ENCODE results near the gene GMDS. TPM values are rescaled to one million over a fixed set of nuclear protein-coding genes. Genes with fewer than 3 reads are reported as not detected.

The GMDS gene
- polyA plus RNA-seq, 1 donor (not counting 4 experiments of a cell fraction or from before 2014, with no cell fraction given), result 22.1 TPM

DNA sequence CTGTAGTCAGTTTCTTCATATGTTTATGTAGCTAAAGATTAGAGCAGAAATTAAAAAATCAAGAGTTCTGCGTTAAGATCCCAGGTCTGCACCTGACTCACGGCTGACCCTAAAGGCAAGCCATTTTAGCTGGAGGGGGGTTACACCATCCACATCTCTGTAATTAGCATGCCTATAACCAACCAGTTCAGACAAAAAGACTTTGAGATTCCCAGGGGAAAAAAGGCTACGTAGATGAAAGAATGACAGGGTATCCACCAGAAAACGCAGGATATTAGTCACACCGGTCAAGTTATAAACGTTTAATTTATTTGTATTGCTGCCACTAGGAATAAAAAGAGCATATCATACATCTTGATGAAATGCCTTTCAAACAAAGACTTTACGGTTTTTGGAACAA is 336.6 kb downstream of the GMDS start:
- no peak overlapping the region for H3K9ac ChIP-seq (ENCODE audit: control insufficient read depth, extremely low read depth, insufficient read depth, low read length)
- no peaks in the 10 kb centered on the region for H3K27me3 ChIP-seq (ENCODE audit: control insufficient read depth, extremely low read depth, insufficient read depth, low read length)
- H3K4me3 ChIP-seq (ENCODE audit: control insufficient read depth in 2 of 3, extremely low read depth in 1 of 3, insufficient read depth in 2 of 3, low read depth in 1 of 3, low read length in 3 of 3), result no peak overlapping the region
- no peaks in the 10 kb centered on the region for H3K79me2 ChIP-seq (ENCODE audit: control insufficient read depth, insufficient read depth, low read length)
- no peak for TF ChIP-seq EZH2 (IDR thresholded peaks at IDR 0.05; ENCODE audit: low read length)
- TF ChIP-seq, protein P1, sequence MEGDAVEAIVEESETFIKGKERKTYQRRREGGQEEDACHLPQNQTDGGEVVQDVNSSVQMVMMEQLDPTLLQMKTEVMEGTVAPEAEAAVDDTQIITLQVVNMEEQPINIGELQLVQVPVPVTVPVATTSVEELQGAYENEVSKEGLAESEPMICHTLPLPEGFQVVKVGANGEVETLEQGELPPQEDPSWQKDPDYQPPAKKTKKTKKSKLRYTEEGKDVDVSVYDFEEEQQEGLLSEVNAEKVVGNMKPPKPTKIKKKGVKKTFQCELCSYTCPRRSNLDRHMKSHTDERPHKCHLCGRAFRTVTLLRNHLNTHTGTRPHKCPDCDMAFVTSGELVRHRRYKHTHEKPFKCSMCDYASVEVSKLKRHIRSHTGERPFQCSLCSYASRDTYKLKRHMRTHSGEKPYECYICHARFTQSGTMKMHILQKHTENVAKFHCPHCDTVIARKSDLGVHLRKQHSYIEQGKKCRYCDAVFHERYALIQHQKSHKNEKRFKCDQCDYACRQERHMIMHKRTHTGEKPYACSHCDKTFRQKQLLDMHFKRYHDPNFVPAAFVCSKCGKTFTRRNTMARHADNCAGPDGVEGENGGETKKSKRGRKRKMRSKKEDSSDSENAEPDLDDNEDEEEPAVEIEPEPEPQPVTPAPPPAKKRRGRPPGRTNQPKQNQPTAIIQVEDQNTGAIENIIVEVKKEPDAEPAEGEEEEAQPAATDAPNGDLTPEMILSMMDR (optimal IDR thresholded peaks at IDR 0.05 in 1 of 3, IDR thresholded peaks at IDR 0.05 in 1 of 3, conservative IDR thresholded peaks at IDR 0.05 in 1 of 3; ENCODE audit: extremely low read depth in 1 of 3, insufficient read depth in 2 of 3, low read length in 3 of 3), result no peak
- no peaks in the 10 kb centered on the region for H3K4me1 ChIP-seq (ENCODE audit: control insufficient read depth, extremely low read depth, insufficient read depth, low read length)
- DNase-seq (ENCODE audit: low read depth, low spot score) (no peak), FAIRE-seq (no peak)
- H3K27ac ChIP-seq (ENCODE audit: control insufficient read depth, insufficient read depth, low read length), result no peak overlapping the region
- no peak overlapping the region for H2AFZ ChIP-seq (ENCODE audit: control insufficient read depth, low read length)
- no peak overlapping the region for H3K4me2 ChIP-seq (ENCODE audit: control insufficient read depth, extremely low read depth, insufficient read depth, low read depth, low read length)
- H3K9me3 ChIP-seq (ENCODE audit: control insufficient read depth, low read depth, low read length), result no peaks in the 10 kb centered on the region
- no peaks in the 10 kb centered on the region for H3K36me3 ChIP-seq (ENCODE audit: control insufficient read depth in 2 of 2, extremely low read depth in 1 of 2, insufficient read depth in 2 of 2, low read length in 2 of 2)
- H3K9me1 ChIP-seq (ENCODE audit: control insufficient read depth, extremely low read depth, insufficient read depth, low read length), result no peaks in the 10 kb centered on the region
- dilution Hi-C loops (cut with MboI; ENCODE audit: extremely low pct_ligation_motif_present, low sequenced_read_pairs), result no loop called here
- H4K20me1 ChIP-seq (ENCODE audit: control insufficient read depth, extremely low read depth, insufficient read depth, low read length), result no peaks in the 10 kb centered on the region

DNA sequence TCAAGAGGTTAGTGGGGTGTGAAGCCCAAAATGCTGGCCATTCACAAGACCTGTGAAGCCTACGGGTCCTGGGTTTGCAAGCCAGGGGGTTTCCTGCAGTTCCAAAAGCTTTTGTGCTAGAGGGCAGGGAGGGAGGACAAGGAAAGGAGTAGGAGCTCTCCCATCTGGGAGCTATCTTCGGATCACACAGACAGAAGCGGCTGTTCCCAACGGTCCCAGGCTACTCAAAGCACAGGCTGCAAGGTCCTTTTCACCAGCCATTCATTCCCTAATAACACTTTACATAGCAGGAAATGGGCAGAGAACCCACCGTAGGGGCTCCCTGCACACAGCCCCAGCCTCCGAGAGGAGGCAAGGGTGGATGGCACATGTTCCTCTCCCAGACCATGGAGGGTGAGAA is 338.8 kb downstream of the GMDS start:
- no peak overlapping the region for H3K4me2 ChIP-seq (ENCODE audit: control insufficient read depth, extremely low read depth, insufficient read depth, low read depth, low read length)
- no peaks in the 10 kb centered on the region for H3K79me2 ChIP-seq (ENCODE audit: control insufficient read depth, insufficient read depth, low read length)
- no peaks in the 10 kb centered on the region for H4K20me1 ChIP-seq (ENCODE audit: control insufficient read depth, extremely low read depth, insufficient read depth, low read length)
- no peak overlapping the region for H3K27ac ChIP-seq (ENCODE audit: control insufficient read depth, insufficient read depth, low read length)
- no peak overlapping the region for H2AFZ ChIP-seq (ENCODE audit: control insufficient read depth, low read length)
- H3K27me3 ChIP-seq (ENCODE audit: control insufficient read depth, extremely low read depth, insufficient read depth, low read length), result no peaks in the 10 kb centered on the region
- dilution Hi-C loops (cut with MboI; ENCODE audit: extremely low pct_ligation_motif_present, low sequenced_read_pairs), result no loop called here
- H3K4me1 ChIP-seq (ENCODE audit: control insufficient read depth, extremely low read depth, insufficient read depth, low read length), result no peaks in the 10 kb centered on the region
- H3K9me1 ChIP-seq (ENCODE audit: control insufficient read depth, extremely low read depth, insufficient read depth, low read length), result no peaks in the 10 kb centered on the region
- no peaks in the 10 kb centered on the region for H3K36me3 ChIP-seq (ENCODE audit: control insufficient read depth in 2 of 2, extremely low read depth in 1 of 2, insufficient read depth in 2 of 2, low read length in 2 of 2)
- no peak overlapping the region for H3K9ac ChIP-seq (ENCODE audit: control insufficient read depth, extremely low read depth, insufficient read depth, low read length)
- H3K9me3 ChIP-seq (ENCODE audit: control insufficient read depth, low read depth, low read length), result no peaks in the 10 kb centered on the region
- FAIRE-seq (no peak), DNase-seq (ENCODE audit: low read depth, low spot score) (no peak)
- H3K4me3 ChIP-seq (ENCODE audit: control insufficient read depth in 2 of 3, extremely low read depth in 1 of 3, insufficient read depth in 2 of 3, low read depth in 1 of 3, low read length in 3 of 3), result no peak overlapping the region
- TF ChIP-seq, protein P1 (optimal IDR thresholded peaks at IDR 0.05 in 1 of 3, IDR thresholded peaks at IDR 0.05 in 1 of 3, conservative IDR thresholded peaks at IDR 0.05 in 1 of 3; ENCODE audit: extremely low read depth in 1 of 3, insufficient read depth in 2 of 3, low read length in 3 of 3), result no peak
- TF ChIP-seq EZH2 (IDR thresholded peaks at IDR 0.05; ENCODE audit: low read length), result no peak

Measured in keratinocyte (primary cell).